ENCODE measurements around the gene IMMP2L.
A peak's percentile ranks its signal among the peaks of the same experiment; 100 is the strongest.
"Not testable (repeated sequence)": the region's sequence is repeated elsewhere in the genome, so short reads cannot be mapped to it uniquely, and the experiment has no call there.

Gene IMMP2L

DNA sequence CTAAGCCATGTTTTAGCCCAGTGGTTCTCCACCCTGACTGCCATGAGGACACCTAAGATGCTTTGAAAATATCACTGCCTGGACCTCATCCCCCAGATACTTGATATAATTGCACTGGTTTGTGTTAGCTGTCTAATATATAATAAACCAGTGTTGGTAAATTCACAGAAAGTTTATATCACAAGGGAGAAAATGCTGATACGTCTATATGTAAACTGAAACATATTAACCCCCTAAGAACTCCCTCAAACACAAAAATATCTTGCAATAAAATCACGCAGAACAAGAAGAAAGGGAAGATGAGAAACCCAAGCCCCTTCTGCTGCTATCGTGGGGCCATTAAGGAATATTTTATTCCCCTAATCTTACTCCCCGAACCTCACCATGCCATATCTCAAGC is 8.2 kb downstream of the IMMP2L start:
- DNase-seq, result no peak

DNA sequence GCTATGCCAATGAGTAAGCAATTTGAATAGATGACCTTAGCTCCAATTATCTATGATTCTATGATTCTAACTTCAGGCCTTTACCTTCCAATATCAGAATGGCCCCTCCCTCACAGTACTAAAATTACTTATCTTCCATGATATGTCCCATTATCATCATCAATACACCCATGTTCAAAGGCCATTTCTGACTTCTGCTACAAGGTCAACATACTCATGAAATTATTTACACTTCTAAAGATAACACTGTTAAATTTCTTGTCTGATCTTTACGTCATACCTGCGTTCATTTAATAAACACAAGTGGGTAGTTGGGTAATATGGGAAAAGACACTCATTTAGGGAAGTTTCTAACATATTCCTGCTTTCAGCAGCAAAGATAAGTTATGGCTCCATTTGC is 21.2 kb downstream of the IMMP2L start:
- DNase-seq, result no peak

DNA sequence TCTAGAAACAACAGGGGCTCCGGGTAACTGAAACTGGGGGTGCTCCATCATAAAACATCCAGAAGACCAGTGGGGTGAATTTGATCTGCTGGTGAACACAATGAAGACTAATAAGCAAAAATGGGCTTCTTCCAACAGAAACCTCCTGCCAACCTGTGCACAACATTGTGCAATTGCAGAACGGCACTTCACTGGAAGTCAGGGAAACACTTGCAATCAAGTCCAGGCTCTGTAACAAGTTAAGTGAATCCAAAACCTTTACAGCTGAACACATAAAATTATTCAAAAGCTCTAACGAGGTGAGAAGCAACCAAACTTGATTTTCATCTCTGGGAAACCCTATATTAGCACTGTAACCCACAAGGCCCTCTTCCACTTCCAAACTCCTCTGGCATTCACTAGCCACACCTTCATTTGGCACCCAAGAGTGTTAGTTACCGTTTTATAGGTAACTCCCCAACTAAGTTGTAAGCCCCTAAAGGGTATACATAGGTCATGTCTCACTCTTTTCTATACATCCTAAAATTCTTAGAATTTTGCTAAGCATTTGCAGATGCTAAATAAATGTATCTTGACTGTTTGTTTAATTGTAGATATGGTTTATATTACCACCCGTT is 22.0 kb downstream of the IMMP2L start:
- no peak for DNase-seq

- no peak for DNase-seq
Observed at GRCh38 chr7:111537134-111537533, 25.2 kb downstream of the IMMP2L start.

DNA sequence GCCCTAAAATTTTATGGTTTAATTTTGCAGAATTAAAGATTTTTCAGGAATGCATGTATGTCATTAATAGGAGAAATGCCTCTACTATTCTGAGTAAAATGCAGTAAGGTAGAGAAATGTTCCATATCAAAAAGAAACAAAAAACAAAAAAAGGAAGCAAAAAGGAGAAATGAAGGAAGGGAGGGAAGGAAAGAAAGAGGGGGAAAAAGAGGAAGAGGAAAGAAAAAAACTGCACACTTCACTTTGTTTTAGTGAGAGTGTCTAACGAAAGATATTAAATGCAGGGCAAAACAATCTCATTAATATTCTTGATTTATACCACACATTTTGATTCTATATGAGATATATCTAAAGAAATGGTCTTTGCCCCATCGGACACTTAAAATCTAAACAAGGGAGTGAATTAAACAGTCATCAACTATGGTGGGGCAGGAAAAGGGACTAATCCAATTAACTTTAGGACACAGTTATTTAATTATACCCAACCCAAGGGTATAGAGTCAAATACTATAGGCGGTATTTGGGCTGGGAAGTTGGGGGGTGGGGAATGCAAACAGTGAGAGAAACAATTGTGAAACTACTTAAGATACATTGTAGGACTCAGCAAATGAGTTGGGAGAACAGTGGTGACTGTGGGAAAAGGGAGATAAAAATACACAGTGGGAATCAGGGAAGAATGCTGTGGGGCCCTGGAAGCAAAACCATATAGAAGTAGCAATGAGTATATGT is 27.0 kb downstream of the IMMP2L start:
- no peak for DNase-seq

DNA sequence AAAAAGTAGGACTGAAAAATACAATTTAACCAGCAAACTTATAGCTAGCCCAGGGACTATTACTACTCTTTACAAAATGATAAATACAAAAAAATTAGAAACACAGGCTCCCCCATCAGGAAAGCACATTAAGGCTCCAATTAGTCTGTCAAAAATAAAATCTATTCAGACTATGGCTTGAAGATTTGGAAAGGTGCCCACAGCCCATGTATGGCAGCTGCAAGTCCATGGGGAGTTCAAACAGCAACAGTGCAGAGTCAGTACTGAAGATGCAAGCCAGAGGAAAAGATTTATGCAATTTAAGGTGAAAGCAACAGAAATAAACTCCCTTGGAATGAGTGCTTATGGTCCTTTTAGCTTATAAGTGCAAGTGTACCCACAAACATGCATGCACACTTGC is 29.7 kb downstream of the IMMP2L start:
- peak; percentile 52 for DNase-seq

- DNase-seq, result no peak
Observed at GRCh38 chr7:111531993-111532392, 30.3 kb downstream of the IMMP2L start.

DNA sequence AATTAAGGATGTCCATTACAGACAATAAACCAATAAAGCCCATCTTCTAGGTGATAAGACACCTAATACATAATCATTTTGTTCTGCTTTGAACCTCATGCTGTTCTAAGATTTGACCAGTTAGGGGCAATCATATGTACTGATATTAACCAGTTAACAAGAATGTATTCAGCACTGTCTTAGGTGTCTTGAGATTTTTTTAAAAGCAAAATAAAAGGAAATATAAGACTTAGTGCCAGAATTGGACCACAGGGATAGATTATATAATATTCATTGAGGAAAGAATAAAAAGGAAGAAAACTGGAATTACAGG is 32.0 kb downstream of the IMMP2L start:
- no peak for DNase-seq

- DNase-seq, result peak; percentile 3
Observed at GRCh38 chr7:111529507-111530355, 32.6 kb downstream of the IMMP2L start.

- no peak for DNase-seq
Observed at GRCh38 chr7:111528331-111528730, 34.0 kb downstream of the IMMP2L start.

DNA sequence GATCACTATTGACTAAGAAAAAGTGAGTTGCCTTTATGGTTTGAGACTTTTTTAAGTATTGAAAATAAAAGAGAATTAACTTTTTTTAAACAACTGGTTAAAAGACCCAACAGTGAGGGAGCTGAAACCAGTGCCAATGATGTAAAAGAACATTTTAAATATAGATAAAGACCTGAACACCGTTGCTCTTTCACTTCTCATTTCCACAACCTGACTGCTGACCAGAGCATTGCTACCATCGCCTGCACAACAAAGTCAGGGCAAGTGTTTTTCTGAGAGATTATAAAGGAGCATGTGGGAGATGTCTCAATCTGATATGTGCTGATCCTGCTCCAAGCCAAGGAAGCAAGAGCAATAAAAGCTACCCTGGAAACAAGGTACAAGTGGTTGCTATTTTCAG is 34.7 kb downstream of the IMMP2L start:
- no peak for DNase-seq

DNA sequence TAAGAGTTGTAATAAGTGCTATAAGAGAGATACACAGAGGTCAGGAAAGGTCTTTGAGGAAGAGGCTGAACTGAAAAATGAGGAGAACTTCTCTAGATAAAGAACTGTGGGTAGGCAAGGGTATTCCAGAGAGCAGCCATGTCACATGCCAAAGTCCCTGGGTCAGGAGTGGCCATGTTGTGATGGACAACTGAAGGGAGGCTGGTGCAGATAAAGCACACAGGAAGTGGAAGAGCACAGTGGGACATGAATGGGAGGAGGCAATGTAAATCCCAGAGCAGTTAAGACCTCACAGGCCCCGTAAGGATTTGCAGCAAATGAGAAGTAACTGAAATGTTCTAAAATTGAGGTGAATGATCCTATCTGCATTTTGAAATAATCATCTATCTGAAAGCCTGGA is 37.2 kb downstream of the IMMP2L start:
- DNase-seq, result no peak

- no peak for DNase-seq
Observed at GRCh38 chr7:111521660-111522059, 40.6 kb downstream of the IMMP2L start.

GRCh38 chr7:111518264-111518663 is 44.0 kb downstream of the IMMP2L start:
- no peak for DNase-seq

- no peak for DNase-seq
Observed at GRCh38 chr7:111517549-111517951, 44.7 kb downstream of the IMMP2L start.

GRCh38 chr7:111516612-111517011 is 45.7 kb downstream of the IMMP2L start:
- DNase-seq, result peak; percentile 51

GRCh38 chr7:111513566-111513965 is 48.7 kb downstream of the IMMP2L start:
- DNase-seq, result no peak

- DNase-seq, result no peak
Observed at GRCh38 chr7:111511845-111512244, 50.4 kb downstream of the IMMP2L start.

DNA sequence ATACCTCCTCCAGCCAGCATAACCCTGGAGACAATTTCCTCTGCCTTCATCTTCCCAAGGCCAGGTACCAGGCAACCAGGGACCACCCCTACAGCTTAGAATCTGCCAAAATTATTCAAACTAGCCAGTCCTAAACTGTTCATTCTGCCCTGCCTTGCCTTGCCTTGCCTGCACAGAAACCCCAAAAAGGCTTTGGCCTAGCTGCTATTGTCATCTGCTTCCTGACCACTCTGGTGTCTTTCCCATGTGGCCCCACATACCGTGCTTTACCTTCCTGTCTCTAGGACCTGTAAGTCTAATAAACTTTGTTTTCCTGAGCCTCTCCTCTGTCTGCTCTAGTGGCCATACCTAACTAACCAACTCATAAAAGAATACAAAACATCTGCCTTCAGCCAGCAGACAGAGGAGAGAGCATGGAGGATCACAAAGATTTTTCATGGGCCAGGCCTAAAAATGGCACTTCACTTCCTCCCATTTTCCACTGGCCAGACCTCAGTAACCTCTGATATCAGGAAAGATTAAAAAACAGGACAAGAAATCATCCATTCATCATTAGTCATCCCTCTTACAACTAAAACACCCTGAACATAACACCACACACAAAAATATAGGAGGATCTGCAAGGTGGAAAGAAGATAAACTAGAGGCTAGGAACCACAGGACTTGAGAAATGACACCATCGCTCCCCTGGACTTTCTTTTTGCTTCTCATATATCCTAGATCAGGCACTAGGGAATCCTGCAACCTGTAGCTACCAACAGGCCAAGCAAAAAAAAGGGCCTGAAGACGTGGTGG is 51.5 kb downstream of the IMMP2L start:
- no peak for DNase-seq

DNA sequence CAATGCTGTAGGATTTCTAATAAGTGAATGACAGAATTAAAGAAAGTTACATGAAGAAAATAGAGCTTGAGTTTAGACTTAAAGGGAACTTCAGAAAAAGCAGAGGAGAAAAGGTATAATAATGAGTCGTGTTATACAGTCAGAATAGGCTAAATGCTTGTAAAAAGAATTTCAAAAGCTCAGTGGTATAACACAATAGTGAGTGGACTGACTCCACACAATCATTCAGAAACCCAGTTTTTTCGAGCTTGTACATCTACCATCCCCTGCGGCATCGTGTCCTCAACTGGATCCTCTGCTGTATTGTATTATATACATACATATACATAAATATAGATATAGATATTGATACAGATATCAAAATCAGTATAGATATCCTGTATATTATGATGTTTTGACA is 52.2 kb downstream of the IMMP2L start:
- DNase-seq, result no peak

- no peak for DNase-seq
Observed at GRCh38 chr7:111509288-111509687, 53.0 kb downstream of the IMMP2L start.

DNA sequence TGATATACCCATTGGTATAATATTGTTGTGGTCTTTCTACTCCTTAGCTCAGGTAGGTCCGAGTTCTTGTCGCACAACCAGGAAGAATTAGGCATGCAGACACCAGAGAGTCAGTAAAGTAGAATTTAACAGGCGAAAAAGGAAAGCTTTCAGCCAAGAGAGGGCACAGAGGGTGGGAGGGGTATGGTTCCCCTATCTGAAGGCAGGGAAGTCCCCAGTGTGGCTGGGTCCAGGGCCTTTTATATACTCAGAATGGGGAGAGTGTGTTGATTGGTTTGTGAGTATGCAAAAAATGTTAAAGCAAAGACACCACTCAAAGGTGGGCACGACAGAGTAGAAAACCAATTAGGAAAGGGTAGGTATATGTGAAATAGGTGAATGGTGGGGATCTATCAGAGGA is 53.9 kb downstream of the IMMP2L start:
- DNase-seq, result no peak

GRCh38 chr7:111505422-111505821 is 56.9 kb downstream of the IMMP2L start:
- not testable (repeated sequence) for DNase-seq
